ENCODE data around the gene JADE3.

Gene JADE3

DNA sequence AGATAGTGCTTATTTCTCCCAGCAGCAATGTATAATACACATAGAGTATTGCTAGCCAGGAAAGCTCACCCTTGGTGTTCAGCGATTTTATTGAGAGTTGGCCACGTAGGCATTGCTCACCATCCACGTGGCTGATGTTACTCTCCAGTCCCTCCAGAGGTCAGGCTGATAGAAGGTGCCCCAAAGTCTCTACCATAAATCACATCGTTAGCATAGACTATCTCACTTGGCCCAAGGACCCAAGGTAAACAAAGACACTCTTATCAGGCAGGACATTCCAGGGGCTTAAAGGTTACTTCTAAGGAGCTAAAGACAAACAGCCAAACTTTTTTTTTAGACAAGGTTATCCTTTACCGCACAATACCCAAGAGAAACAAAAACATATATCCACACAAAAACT lies 135.8 kb downstream of the JADE3 start:
- DNase-seq: no peak

DNA sequence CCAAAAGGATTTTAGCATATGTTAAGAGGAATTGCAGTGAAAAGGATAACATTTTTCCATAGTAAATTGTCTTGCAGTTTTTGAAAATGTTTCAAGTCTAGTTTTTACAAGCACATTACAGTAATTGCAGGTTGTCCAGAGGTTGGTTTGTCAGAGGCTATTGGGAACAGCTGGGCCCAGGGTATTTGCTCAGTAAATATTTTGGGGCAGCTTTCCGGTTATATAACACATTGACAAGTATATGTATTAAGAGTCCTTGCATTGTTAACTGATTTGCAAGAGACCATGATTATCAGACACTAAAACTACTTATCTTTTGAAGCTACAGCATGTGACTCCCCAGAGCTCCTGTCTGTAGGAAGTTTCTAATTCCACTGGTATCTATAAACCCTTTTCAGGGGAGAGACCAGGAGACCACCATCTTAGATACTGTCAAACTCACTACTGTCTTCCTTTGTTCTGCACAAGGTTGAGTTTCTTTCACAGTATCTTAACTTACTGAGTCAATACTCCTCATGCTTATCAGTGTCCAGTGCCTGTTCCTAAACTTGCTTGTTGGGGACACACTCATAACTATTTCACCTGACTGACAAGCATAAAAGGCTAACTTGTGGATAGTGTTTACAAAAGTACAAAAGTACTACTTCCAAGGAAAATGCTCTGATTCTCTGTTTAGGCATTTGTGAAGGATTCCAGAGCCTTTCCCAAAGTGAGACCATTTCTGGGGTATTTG lies 147.1 kb downstream of the JADE3 start:
- DNase-seq: no peak

DNA sequence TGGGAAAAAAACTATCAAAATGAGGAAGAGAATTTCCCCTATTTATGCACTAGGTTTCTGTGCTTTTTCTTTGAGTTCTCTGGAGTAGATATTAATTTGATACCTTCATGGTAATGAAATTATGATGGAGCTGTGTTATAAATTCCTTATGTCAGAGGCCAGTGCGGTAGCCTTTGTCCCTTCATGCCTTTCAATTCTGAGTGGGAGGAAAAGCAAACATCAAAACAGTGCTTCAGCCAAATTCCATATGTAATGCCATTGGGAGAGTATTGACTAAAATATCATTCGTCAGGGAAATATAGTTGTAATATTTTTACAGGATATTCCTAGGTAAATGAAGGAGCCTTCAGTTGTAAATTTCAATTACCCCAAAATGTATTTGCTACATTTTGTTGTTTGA lies 148.5 kb downstream of the JADE3 start:
- no peak for DNase-seq

DNA sequence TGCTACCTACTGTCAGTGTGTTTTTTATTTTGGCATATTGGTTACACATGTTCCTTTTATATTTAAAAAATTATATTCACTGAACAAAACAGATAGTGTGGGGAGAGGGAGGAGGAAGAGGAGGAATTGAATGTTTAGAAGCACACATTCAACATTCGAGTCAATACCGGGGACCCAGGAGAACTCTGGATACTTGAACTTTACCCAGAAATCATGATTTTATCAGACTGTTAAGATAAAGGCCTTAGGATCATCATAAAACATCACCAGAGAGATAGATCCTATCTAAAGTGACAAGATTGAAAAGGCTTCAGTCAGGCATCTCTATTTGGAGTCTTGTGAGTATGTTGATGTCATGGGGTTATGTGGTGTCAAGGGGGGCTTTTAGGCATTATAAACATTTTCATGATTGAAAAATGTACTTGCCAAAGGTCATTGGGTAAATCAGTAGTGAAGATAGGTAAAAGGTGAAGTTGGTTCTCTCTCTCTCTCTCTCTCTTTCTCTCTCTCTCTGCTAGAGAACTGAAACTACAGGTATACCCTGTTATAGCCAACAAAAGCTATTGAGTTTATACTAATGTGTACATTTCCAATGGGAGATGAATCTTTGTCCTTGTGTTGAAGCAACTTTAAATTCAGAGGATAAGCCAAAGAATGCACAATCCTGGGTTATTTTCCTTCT lies 149.2 kb downstream of the JADE3 start:
- DNase-seq: no peak

DNA sequence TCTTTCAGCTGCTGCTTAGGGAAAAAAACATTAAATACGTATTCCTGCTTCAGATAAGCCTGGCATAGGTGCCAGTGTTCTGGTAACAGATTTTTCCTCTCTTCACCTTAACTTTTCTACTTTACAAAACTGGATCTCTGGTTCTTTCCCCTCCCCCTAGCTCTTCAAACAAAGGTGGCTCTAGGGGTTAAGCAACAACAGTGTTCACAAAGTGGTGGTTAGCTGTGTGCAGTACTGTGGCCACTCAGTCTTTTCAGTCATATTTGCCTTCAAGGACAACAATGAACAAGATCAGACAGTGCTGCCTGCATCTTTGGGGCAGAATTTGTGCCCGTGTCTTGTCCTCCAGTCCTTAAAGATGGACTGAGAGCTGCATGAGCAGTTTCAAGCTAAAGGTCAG lies 151.0 kb downstream of the JADE3 start:
- DNase-seq: no peak

DNA sequence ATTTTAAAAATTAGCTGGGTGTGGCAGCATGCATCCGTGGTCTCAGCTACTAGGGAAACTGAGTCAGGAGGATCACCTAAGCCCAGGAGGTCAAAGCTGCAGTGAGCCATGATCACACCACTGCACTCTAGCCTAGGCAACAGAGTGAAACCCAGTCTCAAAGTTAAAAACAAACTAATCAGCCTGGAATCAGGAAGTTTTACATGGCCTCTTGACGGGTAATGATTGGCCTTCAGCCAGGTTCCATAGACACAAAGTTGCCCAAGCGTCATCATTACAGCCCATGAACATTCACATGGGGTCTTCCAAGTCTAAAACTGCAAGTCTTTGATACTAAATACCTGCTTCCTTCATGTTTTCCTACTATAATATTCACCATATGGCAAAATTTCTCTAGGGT lies 156.0 kb downstream of the JADE3 start:
- no peak for DNase-seq

DNA sequence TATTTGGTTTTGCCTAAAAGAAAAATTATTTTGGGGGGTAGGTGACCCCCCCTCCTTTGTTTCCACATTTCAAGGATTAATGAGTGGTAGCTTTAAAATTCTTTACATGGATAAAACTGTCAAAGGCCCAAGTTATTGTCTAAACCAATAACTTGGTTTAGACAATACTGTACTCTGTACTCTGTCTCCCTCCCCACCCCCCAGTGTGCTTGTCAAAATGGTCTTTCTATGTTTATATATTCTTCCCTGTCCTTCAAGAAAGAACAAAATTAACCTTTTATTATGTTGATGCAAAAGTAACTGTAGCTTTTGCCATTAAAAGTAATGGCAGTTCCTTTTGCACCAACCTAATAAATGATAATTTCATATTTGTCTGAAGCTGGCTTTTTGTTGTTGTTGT lies 156.5 kb downstream of the JADE3 start:
- no peak for DNase-seq

DNA sequence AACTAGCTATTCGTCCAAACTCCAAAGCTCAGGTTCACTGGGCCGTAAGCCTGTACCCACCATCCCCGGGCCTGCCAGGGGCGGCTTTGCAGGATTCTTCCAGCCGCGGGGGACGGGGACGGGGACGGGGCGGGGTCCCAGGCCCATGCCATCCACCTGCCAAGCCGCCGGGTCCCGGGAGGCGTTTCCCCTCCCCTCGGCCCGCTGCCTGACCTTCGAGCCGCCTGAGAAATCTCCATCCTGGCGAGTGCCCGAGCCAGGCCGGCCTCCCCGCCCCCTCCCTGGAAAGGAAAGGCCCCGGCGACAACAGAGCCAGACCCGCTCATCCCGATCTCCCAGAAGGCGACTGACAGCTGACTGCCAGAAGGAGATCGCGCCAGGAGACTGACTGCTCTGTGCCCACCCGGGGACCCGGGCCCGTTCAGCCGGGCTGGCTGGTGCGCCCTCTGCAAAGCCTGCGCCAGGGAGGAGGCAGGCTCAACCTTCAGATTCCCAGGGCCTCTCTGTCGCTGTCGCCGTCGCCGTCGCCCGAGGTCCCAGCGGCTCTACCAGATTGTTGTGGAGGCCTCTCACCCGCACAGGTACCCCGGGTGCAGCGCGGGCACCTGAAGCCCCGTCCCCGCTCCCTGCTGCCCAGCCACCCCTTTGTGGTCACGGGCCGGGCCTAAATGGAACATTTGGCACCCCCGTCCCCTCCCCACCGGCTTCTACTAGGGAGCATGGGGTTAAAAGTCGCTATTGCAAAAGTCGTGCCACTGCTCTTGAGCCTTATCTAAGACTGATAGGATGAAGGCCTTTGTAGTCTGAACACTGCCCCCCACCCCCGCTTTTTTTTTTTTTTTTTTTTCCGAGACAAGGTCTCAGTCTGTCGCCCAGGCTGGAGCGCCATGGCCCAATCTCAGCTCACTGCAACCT lies 166.2 kb downstream of the JADE3 start, which contains the start of gene RGN:
Gene RGN, plus strand, starts transcription at position 315 of the 915 bp plus-strand sequence. CDS start 2,702 bp downstream, outside the sequence.
- no peak for DNase-seq

DNA sequence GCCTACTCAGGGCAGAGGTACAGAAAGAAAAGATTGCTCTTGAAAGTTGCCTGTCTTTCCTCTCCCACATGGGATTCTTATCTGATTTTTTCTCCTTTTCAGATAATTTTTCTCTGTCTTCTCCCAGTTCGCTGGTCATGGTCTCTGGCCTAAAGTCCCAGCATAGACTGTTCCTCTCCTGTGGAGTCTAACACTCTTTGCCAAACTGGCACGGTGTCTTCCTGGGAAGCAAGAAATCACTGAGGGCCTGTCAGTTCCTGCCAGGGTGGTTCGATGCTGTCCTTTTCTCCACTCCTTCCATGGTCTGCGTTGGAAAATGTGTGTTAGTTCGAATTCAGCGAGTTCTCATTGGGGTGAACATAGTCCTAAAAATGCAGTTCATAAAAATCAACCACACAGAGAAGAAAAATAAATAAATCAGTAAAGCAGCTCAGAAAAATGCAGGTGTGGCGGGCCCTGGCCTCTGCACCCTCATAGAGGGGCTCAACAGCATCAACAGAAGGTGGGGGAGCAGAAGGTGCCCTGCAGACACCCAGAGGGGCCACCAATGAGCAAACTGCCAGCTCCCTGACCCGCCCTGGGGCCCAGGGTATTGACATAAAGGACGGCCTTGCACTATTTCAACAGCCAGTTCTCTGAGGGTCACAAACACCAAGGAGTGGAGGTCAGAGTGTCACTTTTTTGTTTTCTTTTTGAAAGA lies 168.1 kb downstream of the JADE3 start:
- no peak for DNase-seq

DNA sequence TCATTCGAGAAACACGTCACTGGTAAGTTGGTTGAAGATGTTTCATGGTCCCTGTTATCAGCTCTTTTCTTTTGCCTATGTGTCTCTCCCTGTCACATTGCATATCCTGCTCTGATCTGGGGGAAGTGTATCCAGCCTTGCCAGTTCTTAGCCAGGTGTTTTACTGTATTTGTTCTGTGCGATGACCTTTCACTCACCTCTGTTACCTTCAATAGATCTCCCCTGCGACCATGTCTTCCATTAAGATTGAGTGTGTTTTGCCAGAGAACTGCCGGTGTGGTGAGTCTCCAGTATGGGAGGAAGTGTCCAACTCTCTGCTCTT lies 168.7 kb downstream of the JADE3 start:
- DNase-seq: no peak

DNA sequence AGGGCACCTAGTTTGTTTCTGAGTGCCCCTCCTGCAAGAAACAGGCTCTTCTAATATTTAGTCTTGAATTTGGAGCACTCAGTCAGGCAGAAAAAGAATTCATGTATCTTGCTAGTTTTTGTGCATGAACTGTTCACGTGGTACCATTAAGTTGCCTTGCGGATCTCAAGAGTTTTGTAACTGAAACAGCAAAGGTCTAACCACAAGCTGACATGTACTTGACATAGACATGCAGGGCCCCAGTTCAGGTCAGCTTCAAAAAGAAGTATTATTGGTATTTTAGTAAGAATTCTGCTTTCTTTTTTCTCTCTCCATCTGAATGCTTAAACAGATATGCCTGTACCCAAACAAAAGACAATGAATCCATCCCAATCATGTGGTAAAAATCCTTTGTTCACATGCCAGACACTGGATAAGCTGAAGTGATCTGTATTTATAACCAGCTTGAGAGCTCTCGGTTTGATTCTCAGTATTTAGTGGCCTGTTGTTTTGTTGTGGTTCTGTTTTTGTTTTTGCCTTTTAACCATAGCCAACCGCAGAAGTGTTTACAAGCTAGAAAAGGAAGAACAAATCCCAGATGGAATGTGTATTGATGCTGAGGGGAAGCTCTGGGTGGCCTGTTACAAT lies 179.0 kb downstream of the JADE3 start:
- no peak for DNase-seq

DNA sequence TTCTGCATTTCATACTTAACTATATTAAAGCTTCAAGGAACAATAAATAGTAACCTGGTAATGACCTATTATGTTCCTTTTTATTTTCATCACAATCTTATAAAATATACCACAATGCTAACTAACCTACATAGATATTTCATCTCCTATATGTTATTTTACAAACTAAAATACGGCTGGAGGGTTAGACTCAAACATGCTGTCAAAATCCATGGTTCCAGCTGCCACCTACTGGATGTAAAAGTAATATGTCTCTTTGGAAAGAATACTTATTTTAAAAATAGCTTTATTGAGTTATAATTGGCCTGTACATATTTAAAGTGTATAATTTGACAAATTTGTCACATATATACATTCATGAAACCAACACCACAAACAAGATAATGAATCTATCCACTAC lies 181.0 kb downstream of the JADE3 start:
- peak; percentile 50 for DNase-seq

DNA sequence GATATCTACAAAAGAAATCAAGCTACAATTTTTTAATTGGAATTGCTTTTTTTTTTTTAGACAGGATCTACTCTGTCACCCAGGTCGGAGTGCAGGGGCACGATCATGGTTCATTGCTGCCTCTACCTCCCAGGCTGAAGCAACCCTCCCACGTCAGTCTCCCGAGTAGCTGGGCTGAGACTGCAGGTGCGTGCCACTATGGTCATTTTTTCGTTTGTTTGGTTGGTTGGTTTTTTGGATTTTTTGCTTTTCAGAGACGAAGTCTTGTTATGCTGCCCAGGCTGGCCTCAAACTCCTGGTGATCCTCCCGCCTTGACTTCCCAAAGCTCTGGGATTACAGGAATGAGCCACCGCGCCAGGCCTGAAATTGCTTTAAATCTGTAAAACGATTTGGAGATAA lies 181.6 kb downstream of the JADE3 start:
- no peak for DNase-seq

DNA sequence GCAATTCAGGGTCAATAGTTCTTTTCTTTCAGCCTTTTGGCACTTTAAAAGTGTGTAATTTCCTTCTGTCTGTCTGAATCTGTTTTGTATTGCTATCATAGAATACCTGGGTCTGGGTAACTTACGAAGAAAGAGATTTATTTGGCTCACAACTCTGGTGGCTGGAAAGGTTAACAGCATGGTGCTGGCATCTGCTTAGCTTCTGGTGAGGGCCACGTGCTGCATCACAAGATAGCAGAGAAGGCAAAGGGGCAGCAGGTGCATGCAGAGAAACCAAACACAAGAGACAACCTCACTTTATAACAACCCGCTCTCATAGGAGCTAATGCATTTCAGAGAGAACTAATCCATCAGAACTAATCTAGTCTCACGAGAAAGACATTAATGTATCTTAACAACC lies 184.8 kb downstream of the JADE3 start:
- DNase-seq: no peak

DNA sequence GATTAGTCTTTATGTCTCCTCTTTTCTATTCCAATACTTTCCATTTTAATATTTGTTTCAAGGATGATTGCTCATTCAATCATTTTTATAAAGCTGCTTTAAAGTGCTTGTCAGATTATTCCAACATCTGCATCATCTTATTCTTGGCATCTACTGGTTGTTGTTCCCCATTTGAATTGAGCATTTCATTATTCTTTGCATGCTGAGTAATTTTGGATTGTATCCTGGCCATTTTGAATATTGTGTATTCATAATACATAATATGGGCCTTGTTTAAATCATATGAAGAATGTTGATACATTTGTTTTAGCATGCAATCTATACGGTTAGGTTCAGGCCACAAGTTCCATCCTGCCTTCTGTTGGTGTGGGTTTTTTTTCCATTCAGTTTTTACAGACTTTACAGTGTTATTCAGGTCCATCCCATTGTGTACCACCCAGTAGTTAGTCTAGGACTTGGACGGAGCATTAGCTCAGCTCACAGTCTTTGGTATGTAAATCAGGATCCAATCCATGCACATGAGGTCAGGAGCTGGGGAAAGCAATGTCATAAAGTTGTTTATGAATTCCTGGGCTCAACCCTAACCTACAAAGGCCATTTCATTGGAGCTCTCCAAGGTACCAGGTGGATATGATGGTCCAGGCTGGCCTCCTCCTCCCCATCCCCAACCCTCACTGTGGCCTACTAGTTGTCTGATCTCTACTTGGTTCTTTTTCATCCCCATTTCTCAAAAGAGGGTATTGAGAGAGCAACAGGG lies 186.3 kb downstream of the JADE3 start:
- DNase-seq: no peak

DNA sequence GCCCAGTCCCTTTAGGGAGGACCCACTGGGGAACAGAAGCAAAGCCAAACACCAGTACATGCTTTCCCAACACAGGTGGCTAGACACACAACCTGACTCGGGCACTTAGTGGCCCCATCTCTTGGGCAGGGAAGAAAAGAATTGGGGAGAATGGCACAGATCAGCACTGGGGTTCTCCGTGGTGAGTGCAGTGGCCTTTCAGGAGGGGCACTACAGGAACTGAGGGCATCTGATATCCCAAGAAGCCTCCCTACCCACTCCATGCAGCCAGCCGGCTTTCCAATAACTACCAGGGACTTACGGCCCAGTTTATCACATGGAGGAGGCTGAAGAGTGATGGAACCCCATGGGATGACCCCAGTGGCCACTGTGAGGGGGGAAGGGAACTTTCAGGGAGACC lies 189.0 kb downstream of the JADE3 start:
- no peak for DNase-seq

Data from OCI-M1 (cell line).